GM12874 (cell line): ENCODE results near the gene WDR48.

ENCODE experiments used
- TF ChIP-seq, protein P1 (sequence below): IDR thresholded peaks from 2 replicates; pipeline ENCODE4 v1.5.1; 2011; ENCODE audit warnings: low read depth, mild to moderate bottlenecking, control low read depth, low read length, moderate library complexity; ENCODE audit not compliant: insufficient read depth

The WDR48 gene

DNA sequence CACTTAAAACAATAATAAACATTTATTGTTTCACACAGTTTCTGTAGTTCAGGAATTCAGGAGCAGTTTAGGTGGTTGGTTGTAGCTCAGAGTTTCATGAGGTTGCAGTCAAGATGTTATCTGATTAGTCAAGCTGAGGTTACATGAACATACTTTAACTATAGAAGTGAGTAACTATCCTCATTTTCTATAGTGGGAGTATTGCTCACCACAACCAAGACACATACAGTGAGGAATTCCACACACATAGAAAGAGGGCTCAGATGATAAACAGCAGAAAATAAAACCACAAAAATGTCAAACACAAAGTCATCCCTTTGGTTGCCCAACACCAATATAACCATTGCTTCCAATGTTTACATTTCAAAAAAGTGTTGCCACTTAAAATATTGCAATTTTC is 13.7 kb upstream of the WDR48 start:
- TF ChIP-seq, protein P1, sequence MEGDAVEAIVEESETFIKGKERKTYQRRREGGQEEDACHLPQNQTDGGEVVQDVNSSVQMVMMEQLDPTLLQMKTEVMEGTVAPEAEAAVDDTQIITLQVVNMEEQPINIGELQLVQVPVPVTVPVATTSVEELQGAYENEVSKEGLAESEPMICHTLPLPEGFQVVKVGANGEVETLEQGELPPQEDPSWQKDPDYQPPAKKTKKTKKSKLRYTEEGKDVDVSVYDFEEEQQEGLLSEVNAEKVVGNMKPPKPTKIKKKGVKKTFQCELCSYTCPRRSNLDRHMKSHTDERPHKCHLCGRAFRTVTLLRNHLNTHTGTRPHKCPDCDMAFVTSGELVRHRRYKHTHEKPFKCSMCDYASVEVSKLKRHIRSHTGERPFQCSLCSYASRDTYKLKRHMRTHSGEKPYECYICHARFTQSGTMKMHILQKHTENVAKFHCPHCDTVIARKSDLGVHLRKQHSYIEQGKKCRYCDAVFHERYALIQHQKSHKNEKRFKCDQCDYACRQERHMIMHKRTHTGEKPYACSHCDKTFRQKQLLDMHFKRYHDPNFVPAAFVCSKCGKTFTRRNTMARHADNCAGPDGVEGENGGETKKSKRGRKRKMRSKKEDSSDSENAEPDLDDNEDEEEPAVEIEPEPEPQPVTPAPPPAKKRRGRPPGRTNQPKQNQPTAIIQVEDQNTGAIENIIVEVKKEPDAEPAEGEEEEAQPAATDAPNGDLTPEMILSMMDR: no peak

DNA sequence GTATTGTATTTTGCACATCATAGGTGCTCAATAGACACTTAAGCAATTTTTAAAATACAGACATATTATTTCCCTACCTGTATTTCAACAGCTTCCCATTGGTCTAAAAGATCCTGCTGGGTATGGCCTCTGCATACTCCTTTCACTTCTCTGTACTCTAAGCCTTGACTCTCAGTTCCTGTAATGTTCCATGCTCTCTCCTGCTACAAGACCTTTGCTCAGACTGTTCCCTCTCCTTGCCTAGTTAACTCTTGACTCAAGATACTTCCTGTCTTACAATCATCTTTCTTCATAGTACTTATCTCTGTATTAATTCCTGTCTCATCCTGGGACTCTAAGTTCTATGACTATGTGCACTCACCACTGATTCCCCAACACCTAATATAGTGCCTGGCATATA is 1.8 kb upstream of the WDR48 start:
- TF ChIP-seq, protein P1: no peak

DNA sequence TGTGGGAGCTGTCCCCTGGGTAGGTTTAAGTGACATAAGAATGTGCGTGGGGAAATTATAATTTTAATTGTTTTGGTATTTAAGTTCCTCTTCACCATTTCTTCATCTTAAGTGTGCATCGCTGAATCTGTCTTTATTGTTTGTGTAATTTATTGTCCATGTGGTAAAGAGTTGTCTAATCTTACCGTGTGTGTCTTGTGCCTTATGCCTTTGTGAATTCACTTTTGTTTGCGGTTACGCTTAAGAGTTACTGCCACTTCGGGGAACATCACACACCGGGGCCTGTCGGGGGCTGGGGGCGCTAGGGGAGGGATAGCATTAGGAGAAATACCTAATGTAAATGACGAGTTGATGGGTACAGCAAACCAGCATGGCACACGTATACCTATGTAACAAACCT is 767 bp downstream of the WDR48 start:
- TF ChIP-seq, protein P1: no peak

GRCh38 chr3:39053696-39054095 is 1.9 kb downstream of the WDR48 start:
- TF ChIP-seq, protein P1: no peak

DNA sequence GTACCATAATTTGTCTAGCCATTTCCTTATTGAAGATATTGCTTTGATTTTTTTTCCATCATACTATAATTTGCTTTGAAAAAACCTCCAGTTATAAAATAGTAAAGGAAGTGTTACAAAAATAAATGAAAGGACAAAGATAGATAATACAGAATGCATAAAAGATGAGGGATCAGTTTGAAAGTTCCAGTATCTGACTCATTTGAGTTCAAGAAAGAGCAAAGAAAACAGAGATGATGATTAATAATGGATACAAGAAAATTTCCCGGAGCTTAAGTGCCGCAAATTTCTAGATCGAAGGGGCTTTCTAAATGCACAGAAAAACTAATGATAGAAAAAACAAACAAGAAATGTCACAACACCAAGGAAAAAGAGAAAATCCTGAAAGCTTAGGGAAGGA is 4.3 kb downstream of the WDR48 start:
- TF ChIP-seq, protein P1: no peak

- TF ChIP-seq, protein P1: no peak
These were observed 10.4 kb downstream of the WDR48 start for GRCh38 chr3:39062180-39062579.

- TF ChIP-seq, protein P1: no peak
These were observed 11.3 kb downstream of the WDR48 start for GRCh38 chr3:39063143-39063542.

- TF ChIP-seq, protein P1: no peak
These were observed 12.8 kb downstream of the WDR48 start for GRCh38 chr3:39064646-39065045.
